Esophagus squamous epithelium (tissue), 4 donors: ENCODE results near the gene RNU6-7.

Experiments
- POLR2A ChIP-seq, 4 donors: fragments of 450-650 bp; IDR thresholded peaks; one replicate each; pipeline ENCODE4 v1.6.1; 2017; ENCODE audit warnings: antibody characterized with exemption in 4 of 4, mild to moderate bottlenecking in 4 of 4, moderate library complexity in 3 of 4
- TF ChIP-seq, protein P1 (sequence below), 6 experiments: fragments of 450-650 bp in 4 of 6; fragments of 200-600 bp in 2 of 6; sonication (generic) in 2 of 6; IDR thresholded peaks; one replicate each; pipeline ENCODE4 v1.5.1; 2016 to 2019; ENCODE audit warnings: antibody characterized with exemption in 6 of 6, mild to moderate bottlenecking in 4 of 6, moderate library complexity in 4 of 6

DNA sequence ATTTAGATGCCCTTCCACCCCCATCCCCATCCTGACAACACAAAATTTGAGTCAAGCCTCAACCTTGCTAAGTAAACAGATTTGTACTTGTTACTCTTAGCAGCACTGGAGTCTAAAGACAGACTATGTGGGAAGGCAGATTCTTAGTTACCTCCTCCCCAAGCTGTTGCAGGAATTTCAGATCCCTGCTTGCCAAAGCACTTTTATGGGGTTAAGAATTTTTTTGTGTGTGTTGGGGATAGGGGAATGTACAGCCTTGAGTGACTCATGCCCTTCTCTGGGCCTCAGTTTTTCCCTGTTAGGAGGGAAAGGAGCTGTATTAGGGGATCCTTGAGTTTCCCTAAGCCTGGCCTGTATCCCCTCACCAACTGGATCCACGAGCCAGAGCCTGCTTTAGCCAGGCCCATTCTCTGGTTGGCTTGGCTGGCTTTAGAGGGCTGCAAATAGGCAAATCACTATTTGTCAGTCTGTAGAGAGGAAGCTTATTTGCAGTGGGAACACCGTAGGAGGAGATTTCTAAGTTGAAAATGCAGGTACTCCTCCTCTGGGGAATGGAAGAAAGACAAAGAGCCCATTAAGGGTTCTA lies 28.9 kb downstream of the RNU6-7 start:
- TF ChIP-seq, protein P1, sequence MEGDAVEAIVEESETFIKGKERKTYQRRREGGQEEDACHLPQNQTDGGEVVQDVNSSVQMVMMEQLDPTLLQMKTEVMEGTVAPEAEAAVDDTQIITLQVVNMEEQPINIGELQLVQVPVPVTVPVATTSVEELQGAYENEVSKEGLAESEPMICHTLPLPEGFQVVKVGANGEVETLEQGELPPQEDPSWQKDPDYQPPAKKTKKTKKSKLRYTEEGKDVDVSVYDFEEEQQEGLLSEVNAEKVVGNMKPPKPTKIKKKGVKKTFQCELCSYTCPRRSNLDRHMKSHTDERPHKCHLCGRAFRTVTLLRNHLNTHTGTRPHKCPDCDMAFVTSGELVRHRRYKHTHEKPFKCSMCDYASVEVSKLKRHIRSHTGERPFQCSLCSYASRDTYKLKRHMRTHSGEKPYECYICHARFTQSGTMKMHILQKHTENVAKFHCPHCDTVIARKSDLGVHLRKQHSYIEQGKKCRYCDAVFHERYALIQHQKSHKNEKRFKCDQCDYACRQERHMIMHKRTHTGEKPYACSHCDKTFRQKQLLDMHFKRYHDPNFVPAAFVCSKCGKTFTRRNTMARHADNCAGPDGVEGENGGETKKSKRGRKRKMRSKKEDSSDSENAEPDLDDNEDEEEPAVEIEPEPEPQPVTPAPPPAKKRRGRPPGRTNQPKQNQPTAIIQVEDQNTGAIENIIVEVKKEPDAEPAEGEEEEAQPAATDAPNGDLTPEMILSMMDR (IDR thresholded peaks at IDR 0.05) = no peak
- TF ChIP-seq POLR2A (IDR thresholded peaks at IDR 0.05) = no peak
